GM18858 (cell line): Measurements from ENCODE around the gene SIPA1L2.
A peak's percentile ranks its signal among the peaks of the same experiment; 100 is the strongest.

Experiments
- ATAC-seq: cut with Tn5 transposase; IDR thresholded peaks from one replicate; pipeline ENCODE4 v1.9.1; 2021; ENCODE audit not compliant: unreplicated experiment

The SIPA1L2 gene

GRCh38 chr1:232644209-232644608 is 14.3 kb upstream of the SIPA1L2 start:
- ATAC-seq = no peak

- ATAC-seq = no peak
Observed at GRCh38 chr1:232643251-232643650, 13.3 kb upstream of the SIPA1L2 start.

- ATAC-seq = no peak
Observed at GRCh38 chr1:232641507-232641906, 11.6 kb upstream of the SIPA1L2 start.

- ATAC-seq = no peak
Observed at GRCh38 chr1:232636799-232637198, 6.9 kb upstream of the SIPA1L2 start.

GRCh38 chr1:232635778-232636356 is 5.9 kb upstream of the SIPA1L2 start:
- ATAC-seq = peak; percentile 69

- no peak for ATAC-seq
Observed at GRCh38 chr1:232635279-232635678, 5.3 kb upstream of the SIPA1L2 start.

GRCh38 chr1:232634096-232634495 is 4.2 kb upstream of the SIPA1L2 start:
- no peak for ATAC-seq

- no peak for ATAC-seq
Observed at GRCh38 chr1:232630894-232631195, 912 bp upstream of the SIPA1L2 start.

- peak; percentile 37 for ATAC-seq
Observed at GRCh38 chr1:232629250-232630046, 485 bp downstream of the SIPA1L2 start.

GRCh38 chr1:232628335-232629249 is 1.3 kb downstream of the SIPA1L2 start:
- no peak for ATAC-seq

- ATAC-seq = no peak
Observed at GRCh38 chr1:232627645-232628334, 2.1 kb downstream of the SIPA1L2 start.

GRCh38 chr1:232627171-232627570 is 2.8 kb downstream of the SIPA1L2 start:
- no peak for ATAC-seq

- no peak for ATAC-seq
Observed at GRCh38 chr1:232626452-232626851, 3.5 kb downstream of the SIPA1L2 start.

GRCh38 chr1:232625319-232625868 is 4.5 kb downstream of the SIPA1L2 start:
- ATAC-seq = no peak

GRCh38 chr1:232624546-232625281 is 5.2 kb downstream of the SIPA1L2 start:
- no peak for ATAC-seq

- ATAC-seq = no peak
Observed at GRCh38 chr1:232622981-232623380, 7.0 kb downstream of the SIPA1L2 start.

GRCh38 chr1:232622378-232622777 is 7.6 kb downstream of the SIPA1L2 start:
- no peak for ATAC-seq

- no peak for ATAC-seq
Observed at GRCh38 chr1:232621050-232621449, 8.9 kb downstream of the SIPA1L2 start.

GRCh38 chr1:232620356-232620969 is 9.5 kb downstream of the SIPA1L2 start:
- ATAC-seq = no peak

- no peak for ATAC-seq
Observed at GRCh38 chr1:232617237-232617636, 12.7 kb downstream of the SIPA1L2 start.
